Vagina (tissue), 2 donors: ENCODE measurements around the gene PLOD2.

Experiments
- CTCF ChIP-seq, 3 experiments: fragments of 450-650 bp in 2 of 3; fragments of 200-600 bp in 1 of 3; sonication (generic) in 1 of 3; IDR thresholded peaks; one replicate each; pipeline ENCODE4 v1.5.1; 2017 to 2019; ENCODE audit warnings: antibody characterized with exemption in 3 of 3, mild to moderate bottlenecking in 2 of 3, moderate library complexity in 2 of 3
- POLR2AphosphoS5 ChIP-seq, 2 donors: sonication (generic); formaldehyde crosslinking; IDR thresholded peaks; one replicate each; pipeline ENCODE4 v1.9.0; 2017; ENCODE audit warnings: antibody characterized with exemption in 2 of 2, mild to moderate bottlenecking in 2 of 2, low read depth in 1 of 2; ENCODE audit not compliant: insufficient read depth in 1 of 2

- TF ChIP-seq CTCF (IDR thresholded peaks at IDR 0.05) (no peak), POLR2AphosphoS5 (IDR thresholded peaks at IDR 0.05; ENCODE audit: insufficient read depth in 1 of 2, low read depth in 1 of 2) (no peak)
Measured at GRCh38 chr3:146052791-146053310, 108.1 kb downstream of the PLOD2 start.
